Activated CD4-positive, alpha-beta T cell treated with anti-CD3 and anti-CD28 coated beads, Interleukin-2, amount 50 U/mL, for 48 hours (primary cell): ENCODE measurements around the gene NDFIP1.

Experiments used
- DNase-seq, 2 experiments: peaks; one replicate each; pipeline ENCODE4 v3.0.0-alpha.2; 2020

The NDFIP1 gene

DNA sequence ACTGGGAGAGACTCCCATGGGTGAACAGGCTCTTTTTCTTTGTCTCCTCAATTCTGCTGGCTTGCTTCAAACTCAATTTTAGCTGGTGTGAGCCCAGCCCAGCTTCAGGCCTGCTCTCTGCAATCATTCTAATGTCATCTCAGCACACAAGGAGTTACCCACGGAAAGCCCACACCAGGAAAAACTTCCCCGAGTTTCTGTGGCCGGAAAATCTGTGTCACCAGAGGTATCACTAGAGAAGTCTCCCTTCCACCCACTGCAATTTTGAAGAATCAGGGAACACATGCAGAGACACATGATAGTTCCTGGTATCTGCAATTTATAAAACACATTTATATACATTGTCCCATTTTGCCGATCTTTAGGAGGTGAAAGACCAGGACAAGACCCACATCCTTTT is 13.5 kb upstream of the NDFIP1 start:
- peak; percentile 81 to 86 for DNase-seq

DNA sequence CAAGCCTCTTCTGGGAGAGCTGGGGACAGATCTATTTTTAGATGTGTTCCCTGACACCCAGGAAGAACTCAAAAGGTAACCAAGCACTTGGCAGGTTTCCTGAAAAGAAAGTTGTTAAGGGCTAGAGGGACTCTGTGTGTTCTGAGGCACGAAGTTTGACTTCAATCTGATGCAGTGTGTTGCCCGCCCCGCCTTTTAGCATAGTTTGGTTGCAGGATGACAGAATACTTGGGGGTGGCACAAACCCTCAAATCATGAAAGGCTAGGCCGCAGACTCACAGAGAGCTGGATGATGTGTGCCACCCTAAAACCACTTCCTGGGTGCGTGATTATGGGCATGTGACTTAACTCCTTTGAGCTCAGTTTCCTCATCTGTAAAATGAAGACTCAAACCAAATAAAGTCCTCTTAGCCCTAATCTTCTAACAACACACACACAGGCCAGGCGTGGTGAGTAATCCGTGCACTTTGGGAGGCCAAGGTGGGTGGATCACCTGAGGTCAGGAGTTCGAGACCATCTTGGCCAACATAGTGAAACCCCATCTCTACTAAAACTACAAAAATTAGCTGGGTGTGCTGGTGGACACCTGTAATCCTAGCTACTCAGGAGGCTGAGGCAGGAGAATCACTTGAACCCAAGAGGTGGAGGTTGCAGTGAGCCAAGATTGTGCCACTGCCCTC is 12.8 kb upstream of the NDFIP1 start:
- peak; percentile 82 to 88 for DNase-seq

DNA sequence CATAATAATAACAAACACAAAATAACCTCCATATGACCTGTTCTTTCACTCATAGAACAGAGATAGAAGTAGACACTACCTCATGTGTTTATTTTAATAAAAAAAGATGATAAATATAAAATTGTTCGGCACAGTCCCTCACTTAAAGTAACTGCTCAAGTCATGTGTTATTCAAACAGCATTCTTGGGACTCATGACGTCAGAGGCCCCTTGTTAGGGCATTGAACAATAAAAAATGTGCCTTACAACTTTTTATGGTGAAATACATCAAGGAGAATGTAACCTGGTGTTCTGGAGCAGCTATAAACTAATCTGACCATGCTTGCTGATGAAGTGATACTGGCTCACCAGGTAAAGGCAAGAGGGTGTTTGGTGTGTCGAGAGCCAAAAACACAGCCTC is 12.2 kb upstream of the NDFIP1 start:
- DNase-seq = no peak

DNA sequence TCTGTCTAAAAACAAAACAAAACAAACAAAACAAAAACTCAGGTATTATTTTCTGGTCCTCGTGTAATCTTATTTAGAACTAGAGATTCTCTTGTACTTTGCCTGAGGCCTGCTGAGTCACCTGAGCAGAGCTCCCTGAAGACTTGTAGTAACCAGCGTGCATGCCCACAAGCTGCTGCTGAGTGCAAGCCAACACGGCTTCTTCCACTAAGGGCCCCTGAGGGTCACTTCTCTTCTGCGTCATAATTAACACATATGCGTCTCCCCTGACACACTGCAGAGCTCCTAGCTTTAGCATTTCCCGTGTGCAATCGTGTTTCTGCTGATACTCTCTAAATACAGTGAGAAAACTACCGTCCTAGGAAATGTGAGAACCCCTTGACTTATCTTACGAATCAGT is 10.9 kb upstream of the NDFIP1 start:
- peak in 1 of 2 experiments; percentile 38 for DNase-seq

DNA sequence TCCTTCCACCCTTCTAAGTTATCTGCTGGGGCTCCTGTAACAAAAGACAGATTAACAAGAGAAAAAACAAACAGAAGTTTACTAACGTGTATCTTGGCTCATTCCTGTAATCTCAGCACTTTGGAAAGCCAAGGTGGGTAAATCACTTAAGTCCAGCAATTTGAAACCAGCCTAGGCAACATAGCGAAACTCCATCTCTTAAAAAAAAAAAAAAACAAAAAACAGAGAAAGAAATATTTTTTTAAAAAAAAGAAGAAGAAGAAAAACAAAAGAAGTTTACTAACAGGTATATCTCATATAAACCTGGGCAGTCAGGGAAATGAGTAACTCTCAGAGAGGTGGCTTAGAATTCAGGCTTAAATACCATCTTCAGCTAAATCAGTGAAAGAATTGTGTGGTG is 10.3 kb upstream of the NDFIP1 start:
- DNase-seq = no peak

DNA sequence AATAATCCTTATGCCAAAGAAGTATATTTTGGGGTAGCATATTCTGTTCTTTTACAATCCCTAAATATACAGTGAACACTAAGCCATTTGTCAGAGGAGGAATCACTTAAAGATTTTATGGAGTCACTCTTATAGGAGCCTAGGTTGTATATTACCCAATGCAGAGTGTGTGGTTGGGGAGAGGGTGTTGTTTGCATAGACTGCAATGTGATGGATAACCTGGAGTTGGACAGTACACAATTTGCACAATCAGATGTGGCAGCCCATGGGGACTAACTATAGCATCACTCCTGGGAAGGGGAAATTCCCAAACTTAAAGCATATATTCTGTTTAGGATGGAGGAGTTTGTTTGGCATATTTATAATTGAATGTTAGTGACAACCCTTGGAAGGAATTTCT is 9.6 kb upstream of the NDFIP1 start:
- DNase-seq = no peak

DNA sequence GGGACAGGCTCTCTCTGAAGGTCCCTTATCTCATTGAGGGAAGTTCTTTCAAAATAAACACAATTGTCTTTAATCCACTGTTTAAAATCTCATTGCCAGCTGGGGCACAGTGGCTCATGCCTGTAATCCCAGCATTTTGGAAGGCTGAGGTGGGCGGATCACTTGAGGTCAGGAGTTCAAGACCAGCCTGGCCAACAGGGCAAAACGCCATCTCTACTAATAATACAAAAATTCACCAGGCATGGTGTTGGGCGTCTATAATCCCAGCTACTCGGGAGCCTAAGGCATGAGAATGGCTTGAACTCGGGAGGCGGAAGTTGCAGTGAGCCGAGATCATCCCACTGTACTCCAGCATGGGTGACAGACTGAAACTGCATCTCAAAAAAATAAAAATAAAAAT is 8.3 kb upstream of the NDFIP1 start:
- no peak for DNase-seq

DNA sequence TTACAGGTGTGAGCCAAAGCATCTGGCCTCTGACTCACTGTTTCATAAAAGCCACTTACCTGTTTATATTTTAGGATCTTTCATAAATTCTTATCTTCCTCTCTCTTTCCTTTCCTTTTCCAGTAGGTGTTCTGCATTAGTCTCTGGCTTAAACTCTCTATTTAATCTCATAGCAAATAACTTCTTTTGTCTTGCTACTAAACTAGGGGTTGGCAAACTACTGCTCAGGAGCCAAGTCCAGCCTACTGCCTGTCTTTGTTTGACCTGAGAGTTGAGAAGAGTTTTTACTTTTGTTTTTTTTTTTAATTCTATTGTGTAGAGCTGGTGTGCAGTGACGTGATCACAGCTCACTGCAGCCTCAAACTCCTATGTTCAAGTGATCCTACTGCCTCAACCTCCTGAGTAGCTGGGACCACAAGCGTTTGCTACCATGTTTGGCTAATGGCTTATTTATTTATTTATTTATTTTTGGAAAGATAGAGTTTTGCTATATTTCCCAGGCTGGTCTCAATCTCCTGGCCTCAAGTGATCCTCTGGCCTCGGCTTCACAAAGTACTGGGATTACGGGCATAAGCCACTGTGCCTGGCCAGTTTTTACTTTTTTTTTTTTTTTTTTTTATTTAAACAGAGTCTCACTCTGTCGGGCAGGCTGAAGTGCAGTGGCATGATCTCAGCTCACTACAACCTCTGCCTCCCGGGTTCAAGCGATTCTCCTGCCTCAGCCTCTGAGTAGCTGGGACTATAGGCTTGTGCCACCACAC is 5.4 kb upstream of the NDFIP1 start:
- no peak for DNase-seq

DNA sequence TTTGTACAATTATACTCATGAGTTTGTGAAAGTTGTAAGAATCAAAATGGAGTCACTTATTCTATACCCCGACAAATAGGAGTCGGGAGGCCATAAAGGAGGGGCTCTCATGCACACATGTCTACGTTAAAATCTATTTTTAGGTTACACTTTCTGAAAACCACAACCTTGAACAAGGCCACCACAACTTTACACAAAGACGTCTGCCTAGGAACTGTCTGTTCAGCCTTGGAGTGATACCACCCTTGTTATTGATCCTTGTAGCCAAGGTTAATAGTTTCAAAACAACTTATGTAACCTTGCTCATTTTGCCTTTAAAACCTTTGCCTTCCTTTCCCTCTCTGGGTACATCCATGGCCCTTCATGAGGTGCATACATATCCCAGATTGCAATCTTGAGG is 4.1 kb upstream of the NDFIP1 start:
- no peak for DNase-seq

DNA sequence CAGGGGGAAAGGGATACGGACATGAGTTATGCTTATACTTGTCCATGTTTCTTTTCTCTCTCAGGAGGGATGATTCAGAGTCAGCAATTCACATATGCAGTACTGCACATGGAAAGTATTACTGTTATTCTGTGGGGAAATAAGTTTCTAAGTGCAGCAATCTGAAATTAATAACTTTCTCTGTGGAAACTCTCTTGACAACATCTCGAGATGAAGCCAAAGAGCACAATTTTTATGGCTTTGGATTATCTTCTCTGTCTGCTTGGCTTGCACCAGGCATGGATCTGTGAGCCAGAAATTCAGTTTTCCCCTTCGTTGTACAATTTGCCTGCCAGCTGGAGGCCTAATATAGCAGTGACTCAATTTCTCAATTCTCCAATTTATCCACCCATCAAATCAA is 2.5 kb upstream of the NDFIP1 start:
- DNase-seq = no peak

DNA sequence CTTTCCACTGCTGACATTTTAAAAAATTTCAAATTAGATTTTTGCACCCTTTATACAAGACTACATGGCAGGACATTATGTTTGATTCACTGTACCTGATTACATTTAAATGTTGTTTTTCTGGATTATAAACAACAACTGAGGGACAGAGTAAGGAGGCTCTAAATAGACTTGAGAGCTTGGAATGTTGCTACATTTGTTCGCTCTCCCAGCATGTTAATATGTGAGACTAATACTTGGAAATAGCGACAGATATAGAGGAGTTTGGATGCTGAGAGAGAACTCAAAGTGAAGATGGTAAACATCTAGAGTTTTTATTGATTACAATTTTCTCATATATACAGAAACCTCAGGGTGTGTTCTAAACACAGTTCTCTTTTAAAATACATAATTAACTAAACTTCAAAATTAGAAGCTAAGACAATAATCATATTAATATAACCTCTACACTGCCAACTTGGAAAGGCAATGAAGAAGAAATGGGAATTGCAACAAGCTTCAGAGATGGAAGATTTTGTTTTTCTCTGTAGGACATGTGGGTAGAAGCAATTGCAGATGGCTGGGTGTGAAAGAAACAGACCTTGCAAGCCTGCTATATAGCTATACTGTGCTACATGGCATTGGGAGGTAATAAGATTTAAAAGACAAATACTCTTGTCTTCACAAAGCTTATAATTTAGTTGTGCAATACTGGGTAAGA is 1.4 kb upstream of the NDFIP1 start:
- DNase-seq = no peak

DNA sequence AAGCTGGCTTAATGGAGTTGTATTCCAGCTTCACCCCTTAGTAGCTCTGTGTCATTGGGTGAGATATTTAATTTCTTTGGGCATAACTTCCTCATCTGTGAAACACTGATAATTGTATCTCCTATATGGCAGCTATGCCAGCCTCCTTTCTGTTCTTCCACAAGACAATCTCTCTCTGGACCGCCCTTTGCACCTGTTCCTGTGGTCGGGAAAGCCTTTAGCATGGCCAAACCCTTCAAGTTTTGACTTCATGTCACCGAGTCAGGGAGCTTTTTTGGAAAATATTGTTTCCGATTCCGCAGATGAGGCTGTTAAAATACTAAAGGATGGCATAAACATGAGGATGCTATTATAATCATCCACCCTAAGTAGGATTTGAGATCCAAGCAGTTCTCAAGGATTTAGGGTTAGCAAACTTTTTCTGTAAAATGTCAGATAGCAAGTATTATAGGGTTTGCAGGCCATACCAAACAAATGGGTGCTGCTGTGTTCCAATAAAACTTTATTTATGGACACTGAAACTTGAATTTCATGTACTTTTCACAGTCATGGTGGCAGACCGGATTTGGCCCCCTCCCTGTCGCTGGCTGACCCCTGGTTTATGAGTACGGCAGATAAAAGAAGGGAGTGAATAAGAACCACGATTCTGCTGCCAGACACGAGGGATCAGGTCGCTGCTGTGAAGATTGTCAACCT is 695 bp upstream of the NDFIP1 start:
- no peak for DNase-seq

DNA sequence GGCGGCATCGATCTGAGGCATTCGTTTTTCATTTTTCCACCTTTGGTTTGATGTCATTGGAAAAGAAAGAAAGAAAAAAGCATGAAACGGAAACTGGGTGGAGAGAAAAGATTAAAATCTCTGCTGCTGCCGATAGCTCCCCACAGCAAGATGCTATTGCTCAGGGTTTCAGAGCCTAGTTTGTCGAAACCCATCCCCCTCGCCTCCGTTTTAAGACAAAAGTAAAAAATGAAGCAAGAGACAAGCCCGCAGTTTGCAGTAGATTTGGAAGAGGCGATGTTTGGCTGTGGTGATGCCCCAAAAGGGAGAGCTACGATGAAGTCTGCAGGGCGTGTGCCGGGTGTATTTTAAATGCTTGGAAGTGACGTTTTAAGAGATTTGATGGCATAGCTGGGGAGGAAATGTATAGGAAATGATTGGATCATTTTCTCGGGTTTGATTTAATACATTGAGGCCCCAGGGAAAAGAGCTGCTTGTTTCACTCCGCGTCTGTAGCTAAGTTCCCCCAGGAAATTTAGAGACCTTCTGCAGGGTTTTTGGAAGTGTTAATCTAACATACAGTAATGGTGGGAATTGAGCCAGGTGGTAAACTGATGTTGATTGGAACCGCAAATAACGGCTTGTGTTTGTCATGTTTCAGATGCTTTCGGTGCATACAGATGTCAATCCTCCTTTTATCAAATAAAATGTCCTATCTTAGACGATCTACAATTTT is 909 bp downstream of the NDFIP1 start:
- no peak for DNase-seq

DNA sequence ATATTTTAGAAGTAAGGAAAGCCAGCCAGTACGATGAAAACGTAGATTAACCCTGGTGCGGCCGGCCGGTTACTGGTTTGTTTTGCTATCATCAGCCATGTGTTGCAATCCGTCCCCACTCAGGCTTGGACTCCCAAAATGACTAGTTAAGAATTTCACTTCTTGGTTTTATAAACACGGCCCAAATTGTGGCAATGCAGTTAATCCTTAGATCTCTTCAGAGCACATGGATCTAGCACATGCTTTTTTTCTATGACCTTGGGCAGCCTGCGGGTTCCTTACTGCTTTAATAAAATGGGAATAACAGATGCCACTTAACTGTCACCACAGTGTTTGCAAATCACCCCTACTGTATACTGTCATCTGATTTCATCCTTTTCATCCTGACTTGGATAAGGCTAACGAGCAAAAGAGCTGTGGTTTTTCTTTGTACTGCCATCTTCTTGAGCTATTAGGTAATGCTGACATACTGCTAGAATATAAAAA is 1.5 kb downstream of the NDFIP1 start:
- peak in 1 of 2 experiments; percentile 40 for DNase-seq

DNA sequence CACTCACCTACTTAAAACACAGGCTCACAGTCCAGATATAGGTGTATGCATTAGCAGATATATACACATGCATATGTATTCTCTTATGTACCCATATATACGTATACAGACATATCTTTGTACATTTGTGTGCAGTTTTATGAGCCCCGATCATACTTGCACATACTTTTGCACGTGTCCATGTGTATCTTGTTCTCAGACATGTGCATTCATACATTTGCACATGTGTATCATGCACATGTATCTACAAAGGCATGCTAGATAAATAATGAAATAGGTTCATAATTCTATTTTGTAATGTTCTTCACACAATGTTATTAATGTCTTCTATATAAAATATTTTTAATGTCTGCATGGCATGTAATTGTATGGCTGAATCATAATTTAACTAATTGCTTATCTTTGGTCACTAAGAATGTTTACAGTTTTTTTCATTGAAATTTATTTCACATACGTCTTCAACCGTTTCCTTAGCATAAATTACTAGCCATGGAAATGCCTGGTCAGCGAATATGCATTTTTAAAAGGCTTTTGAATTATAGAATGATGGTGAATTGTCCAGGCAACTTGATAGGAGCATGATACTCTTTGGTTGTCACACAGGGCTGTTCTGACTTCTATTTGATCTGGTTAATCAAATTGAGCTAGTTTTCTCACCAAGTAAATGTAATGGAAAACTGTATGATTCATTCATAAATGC is 2.6 kb downstream of the NDFIP1 start:
- no peak for DNase-seq

DNA sequence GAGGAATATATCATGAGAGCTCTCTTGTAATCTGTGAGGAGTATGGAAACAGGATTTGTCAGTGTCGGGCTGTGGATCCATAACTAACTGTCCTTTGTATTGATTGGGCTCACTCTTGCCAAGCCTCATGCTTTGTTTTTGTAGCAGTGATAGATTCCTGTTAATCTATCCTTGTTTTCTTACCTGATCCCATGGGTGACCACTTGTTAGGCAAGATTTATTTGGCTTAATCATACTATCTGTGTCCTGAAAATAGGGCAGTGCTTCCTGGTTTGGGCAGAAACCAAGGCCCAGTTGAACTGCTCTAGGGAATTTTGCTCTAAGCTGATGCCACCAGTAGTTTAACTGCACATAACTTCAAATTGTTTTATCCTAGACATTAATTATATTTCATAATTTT is 6.1 kb downstream of the NDFIP1 start:
- DNase-seq = no peak

DNA sequence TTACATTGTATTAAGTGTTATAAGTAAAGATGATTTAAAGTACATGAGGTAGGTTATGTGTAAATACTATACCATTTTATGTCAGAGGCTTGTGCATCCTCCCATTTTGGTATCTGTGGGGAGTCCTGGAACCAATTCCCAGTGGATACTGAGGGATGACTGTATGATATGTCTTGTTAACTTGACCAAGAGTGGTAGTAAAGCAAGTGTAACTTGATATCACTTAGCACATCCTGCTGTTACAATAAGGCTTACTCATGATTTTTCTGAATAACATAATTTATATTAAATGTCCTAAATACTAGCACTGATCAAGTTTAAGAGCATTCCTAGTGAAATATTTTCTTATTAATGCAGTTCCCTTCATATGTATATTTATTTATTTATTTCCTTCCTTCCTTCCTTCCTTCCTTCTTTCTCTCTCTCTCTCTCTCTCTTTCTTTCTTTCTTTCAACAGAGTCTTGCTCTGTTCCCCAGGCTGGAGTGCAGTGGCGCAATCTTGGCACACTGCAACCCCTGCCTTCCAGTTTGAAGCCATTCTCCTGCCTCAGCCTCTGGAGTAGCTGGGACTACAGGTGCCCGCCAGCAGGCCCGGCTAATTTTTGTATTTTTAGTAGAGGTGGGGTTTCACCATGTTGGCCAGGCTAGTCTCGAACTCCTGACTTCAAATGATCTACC is 7.5 kb downstream of the NDFIP1 start:
- no peak for DNase-seq

DNA sequence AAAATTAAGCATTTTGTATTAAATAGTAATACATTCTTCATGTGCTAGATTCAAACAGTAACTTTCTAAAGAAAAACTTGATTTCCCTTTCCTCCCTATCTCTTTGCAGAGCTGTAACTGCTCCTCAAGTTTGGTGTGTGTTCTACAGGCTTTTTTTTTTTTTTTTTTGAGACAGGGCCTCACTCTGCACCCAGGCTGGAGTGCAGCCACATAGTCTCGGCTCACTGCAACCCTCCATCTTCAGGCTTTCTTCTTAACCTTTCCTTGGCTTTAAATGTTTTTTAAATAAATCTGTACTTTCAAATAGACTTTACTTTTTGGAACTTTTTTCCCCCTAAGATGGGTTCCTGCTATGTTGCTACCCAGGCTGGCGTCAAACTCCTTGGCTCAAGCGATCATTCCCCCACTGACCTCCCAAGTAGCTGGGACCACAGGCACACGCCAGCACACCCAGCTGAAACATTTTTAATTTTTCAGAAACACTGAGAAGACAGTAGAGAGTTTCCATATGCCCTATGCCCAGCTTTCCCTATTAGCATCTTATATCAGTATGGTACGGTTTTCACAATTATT is 9.1 kb downstream of the NDFIP1 start:
- no peak for DNase-seq

DNA sequence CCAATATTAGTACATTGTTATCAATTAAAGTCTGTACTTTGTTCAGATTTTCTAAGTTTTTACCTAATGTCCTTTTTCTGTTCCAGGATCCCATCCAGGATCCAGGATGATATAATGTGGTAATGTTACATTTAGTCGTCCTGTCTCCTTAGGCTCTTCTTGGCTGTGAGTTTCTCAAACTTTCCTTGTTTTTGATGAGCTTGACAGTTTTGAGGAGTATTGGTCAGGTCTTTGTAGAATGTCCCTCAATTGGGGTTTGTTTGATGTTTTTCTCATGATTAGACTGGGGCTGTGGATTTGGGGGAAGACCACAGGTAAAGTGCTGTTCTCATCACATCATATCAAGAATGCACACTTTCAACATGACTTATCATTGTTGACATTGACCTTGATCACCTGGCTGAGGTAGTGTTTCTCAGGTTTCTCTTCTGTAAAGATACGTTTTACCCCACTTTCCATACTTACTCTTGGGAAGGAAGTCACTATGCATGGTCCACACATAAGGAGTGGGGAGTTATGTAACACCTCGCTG is 9.6 kb downstream of the NDFIP1 start:
- no peak for DNase-seq

DNA sequence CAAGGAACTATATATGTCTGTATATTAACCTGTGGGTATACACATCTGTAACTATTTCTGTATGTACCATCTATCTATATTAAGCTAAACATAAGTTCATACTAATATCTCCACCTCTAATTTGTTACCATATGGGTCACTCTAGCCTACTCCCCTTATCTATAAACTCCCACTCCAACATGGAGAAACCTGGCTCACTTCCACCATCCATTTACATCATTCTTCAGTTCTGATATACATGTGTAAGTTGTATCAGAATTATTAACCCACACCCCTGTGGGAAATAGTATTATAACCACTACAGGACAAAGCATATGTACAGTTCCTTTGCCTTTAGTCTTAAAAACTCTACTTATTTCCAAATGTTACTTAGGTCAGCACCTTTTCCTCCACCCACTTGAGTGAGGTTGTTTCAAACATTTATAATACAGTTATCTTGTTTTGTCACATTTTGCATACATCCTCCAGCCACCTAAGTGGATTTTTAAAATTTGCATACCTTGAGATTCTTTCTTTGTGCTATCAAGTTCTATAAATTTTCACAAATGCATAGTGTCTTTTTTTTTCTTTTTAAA is 10.6 kb downstream of the NDFIP1 start:
- no peak for DNase-seq
